SU-DHL-6 (cell line): Measurements from ENCODE around the gene IDH1.
"Not testable (repeated sequence)": the region's sequence is repeated elsewhere in the genome, so short reads cannot be mapped to it uniquely, and the experiment has no call there.

Experiments used
- H2AFZ ChIP-seq: fragments of 200-600 bp; sonication (generic); 2 replicates; pipeline ENCODE4 v1.6.1; 2014; ENCODE audit warnings: low read depth, mild to moderate bottlenecking, moderate library complexity, mixed read lengths, antibody characterized with exemption, low read length; ENCODE audit not compliant: severe bottlenecking
- H3F3A ChIP-seq: fragments of 200-600 bp; shearing (Covaris generic); 2 replicates; pipeline ENCODE4 v1.6.0; 2016; ENCODE audit warnings: antibody characterized with exemption, mild to moderate bottlenecking; ENCODE audit not compliant: insufficient read depth
- H3K27ac ChIP-seq: fragments of 200-600 bp; sonication (generic); 2 replicates; pipeline ENCODE4 v1.5.1; 2016; ENCODE audit warnings: low read depth, mild to moderate bottlenecking, low read length, moderate library complexity, mixed read lengths
- H3K27me3 ChIP-seq: fragments of 200-600 bp; sonication (generic), shearing (Covaris generic); 2 replicates; pipeline ENCODE4 v1.6.0; 2014; ENCODE audit warnings: mild to moderate bottlenecking, low read length
- H3K36me3 ChIP-seq: fragments of 200-600 bp; sonication (generic); 2 replicates; pipeline ENCODE4 v1.6.1; 2014; ENCODE audit warnings: mild to moderate bottlenecking, low read length, mixed read lengths
- H3K4me2 ChIP-seq: fragments of 300-600, 200-600 bp; shearing (Covaris generic), sonication (generic); 2 replicates; pipeline ENCODE4 v1.6.0; 2014; ENCODE audit warnings: low read length, low read depth, mild to moderate bottlenecking; ENCODE audit not compliant: poor library complexity, severe bottlenecking
- H3K4me3 ChIP-seq: fragments of 200-600 bp; sonication (generic); 2 replicates; pipeline ENCODE4 v1.5.1; 2014; ENCODE audit warnings: antibody characterized with exemption, low read length, mild to moderate bottlenecking, mixed read lengths; ENCODE audit not compliant: insufficient read depth, poor library complexity, severe bottlenecking
- H3K79me2 ChIP-seq: fragments of 200-600 bp; sonication (generic); 2 replicates; pipeline ENCODE4 v1.6.1; 2014; ENCODE audit warnings: mild to moderate bottlenecking, low read length, moderate library complexity; ENCODE audit not compliant: insufficient read depth
- H3K9ac ChIP-seq: fragments of 200-600 bp; sonication (generic); 2 replicates; pipeline ENCODE4 v1.7.0; 2014; ENCODE audit warnings: mild to moderate bottlenecking, low read length
- H3K9me2 ChIP-seq: fragments of 200-600 bp; sonication (generic); replicated peaks from 2 replicates; pipeline ENCODE4 v1.6.1; 2014; ENCODE audit warnings: low read length; ENCODE audit not compliant: insufficient read depth
- H3K9me3 ChIP-seq: fragments of 200-600 bp; sonication (generic); 2 replicates; pipeline ENCODE4 v1.6.1; 2014; ENCODE audit warnings: low read length, mixed read lengths; ENCODE audit not compliant: insufficient read depth
- H4K20me1 ChIP-seq: fragments of 200-600 bp; sonication (generic); 2 replicates; pipeline ENCODE4 v1.6.1; 2014; ENCODE audit warnings: low read depth, mild to moderate bottlenecking, antibody characterized with exemption, low read length, moderate library complexity, mixed read lengths
- EZH2phosphoT487 ChIP-seq: fragments of 200-600 bp; sonication (generic), shearing (Covaris generic); conservative IDR thresholded peaks from 2 replicates; pipeline ENCODE4 v1.6.1; 2018; ENCODE audit warnings: mild to moderate bottlenecking, antibody characterized with exemption, low read length, moderate library complexity, mixed read lengths
- TF ChIP-seq, protein P1 (sequence below): fragments of 200-600 bp; sonication (generic); IDR thresholded peaks from one replicate; pipeline ENCODE4 v1.5.1; 2017; ENCODE audit warnings: antibody characterized with exemption, mild to moderate bottlenecking, low read length, moderate library complexity; ENCODE audit not compliant: insufficient read depth, poor library complexity, severe bottlenecking

Gene IDH1

GRCh38 chr2:208266553-208266893 is 11.7 kb upstream of the IDH1 start:
- H3K79me2 ChIP-seq, result peaks cover 42% of the 10 kb centered on the region
- TF ChIP-seq EZH2phosphoT487, result no peak
- peak overlapping the region; percentile 77 for H3K9ac ChIP-seq
- H3K9me2 ChIP-seq, result no peaks in the 10 kb centered on the region
- peak overlapping the region; percentile 57 for H2AFZ ChIP-seq
- H3K9me3 ChIP-seq, result no peaks in the 10 kb centered on the region
- no peaks in the 10 kb centered on the region for H3K27me3 ChIP-seq
- peak overlapping the region; percentile 79 for H3K27ac ChIP-seq
- peak overlapping the region; percentile 67 for H3K4me3 ChIP-seq
- no peaks in the 10 kb centered on the region for H3K36me3 ChIP-seq
- peaks cover 17% of the 10 kb centered on the region for H3F3A ChIP-seq
- H3K4me2 ChIP-seq, result peak overlapping the region; percentile 79
- H4K20me1 ChIP-seq, result no peaks in the 10 kb centered on the region

DNA sequence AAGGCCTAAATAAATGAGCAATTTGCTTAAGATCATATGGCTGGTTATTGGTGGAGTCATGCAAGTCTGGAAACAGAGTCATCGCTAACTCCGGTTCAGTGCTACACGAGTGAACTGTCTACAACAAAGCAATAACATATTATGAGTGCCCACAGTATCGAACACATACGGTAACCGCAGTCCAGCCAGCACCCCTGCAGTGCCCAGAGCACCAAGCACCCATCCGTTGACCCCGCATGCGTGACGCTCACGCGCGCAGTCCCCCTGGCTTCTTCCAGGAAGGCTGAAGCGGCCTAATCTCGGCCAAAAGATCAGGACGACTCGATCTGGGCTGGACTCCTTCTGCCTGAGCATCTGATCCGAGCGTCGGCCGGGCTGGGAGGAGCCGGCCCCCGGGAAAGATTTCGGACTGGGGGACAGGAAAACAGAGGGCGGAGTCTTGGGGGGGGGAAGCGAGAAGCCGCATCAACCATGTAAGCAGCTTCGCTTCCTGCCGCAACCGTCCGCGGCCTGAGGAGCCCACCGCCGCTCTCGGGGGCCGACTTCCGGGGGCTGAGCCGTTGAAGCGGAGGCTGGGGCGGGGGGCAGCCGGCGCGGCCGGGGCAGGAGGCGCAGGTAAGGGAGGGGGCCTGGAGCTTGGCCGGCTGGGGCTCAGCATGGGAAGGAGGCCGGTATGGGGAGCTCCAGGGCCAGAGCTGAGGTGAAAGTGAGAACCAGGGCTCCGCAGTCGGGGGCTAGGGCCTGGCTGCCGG is 11.1 kb upstream of the IDH1 start, which contains the start of gene PIKFYVE:
TSS of gene PIKFYVE (plus strand) at position 455 of the 752 bp plus-strand sequence. CDS start 5,265 bp downstream, outside the sequence.
- Histone ChIP-seq H3K36me3 (no peaks in the 10 kb centered on the region), H2AFZ (peak within 1 kb of the TSS; percentile 87), H4K20me1 (no peaks in the 10 kb centered on the region), H3K4me3 (peak within 1 kb of the TSS; percentile 67), H3K9me2 (no peaks in the 10 kb centered on the region), H3K27me3 (no peaks in the 10 kb centered on the region), H3K9me3 (no peaks in the 10 kb centered on the region), H3K9ac (peak within 1 kb of the TSS; percentile 77), H3K27ac (peak within 1 kb of the TSS; percentile 79), H3K79me2 (peaks cover 42% of the 10 kb centered on the region), H3F3A (peaks cover 17% of the 10 kb centered on the region), H3K4me2 (peak within 1 kb of the TSS; percentile 79)
- TF ChIP-seq EZH2phosphoT487, result no peak
- TF ChIP-seq, protein P1, sequence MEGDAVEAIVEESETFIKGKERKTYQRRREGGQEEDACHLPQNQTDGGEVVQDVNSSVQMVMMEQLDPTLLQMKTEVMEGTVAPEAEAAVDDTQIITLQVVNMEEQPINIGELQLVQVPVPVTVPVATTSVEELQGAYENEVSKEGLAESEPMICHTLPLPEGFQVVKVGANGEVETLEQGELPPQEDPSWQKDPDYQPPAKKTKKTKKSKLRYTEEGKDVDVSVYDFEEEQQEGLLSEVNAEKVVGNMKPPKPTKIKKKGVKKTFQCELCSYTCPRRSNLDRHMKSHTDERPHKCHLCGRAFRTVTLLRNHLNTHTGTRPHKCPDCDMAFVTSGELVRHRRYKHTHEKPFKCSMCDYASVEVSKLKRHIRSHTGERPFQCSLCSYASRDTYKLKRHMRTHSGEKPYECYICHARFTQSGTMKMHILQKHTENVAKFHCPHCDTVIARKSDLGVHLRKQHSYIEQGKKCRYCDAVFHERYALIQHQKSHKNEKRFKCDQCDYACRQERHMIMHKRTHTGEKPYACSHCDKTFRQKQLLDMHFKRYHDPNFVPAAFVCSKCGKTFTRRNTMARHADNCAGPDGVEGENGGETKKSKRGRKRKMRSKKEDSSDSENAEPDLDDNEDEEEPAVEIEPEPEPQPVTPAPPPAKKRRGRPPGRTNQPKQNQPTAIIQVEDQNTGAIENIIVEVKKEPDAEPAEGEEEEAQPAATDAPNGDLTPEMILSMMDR, result no peak

- Histone ChIP-seq H3K9me3 (no peaks in the 10 kb centered on the region), H3K79me2 (peaks cover 40% of the 10 kb centered on the region), H3K36me3 (no peaks in the 10 kb centered on the region), H3K27me3 (no peaks in the 10 kb centered on the region), H2AFZ (peak overlapping the region; percentile 87), H3K9ac (peak overlapping the region; percentile 77), H4K20me1 (no peaks in the 10 kb centered on the region), H3K27ac (peak overlapping the region; percentile 79), H3F3A (peaks cover 17% of the 10 kb centered on the region), H3K4me2 (peak overlapping the region; percentile 79), H3K4me3 (peak overlapping the region; percentile 67), H3K9me2 (no peaks in the 10 kb centered on the region)
- TF ChIP-seq, protein P1, result no peak
- no peak for TF ChIP-seq EZH2phosphoT487
Observed at GRCh38 chr2:208265371-208265800, 10.5 kb upstream of the IDH1 start.

DNA sequence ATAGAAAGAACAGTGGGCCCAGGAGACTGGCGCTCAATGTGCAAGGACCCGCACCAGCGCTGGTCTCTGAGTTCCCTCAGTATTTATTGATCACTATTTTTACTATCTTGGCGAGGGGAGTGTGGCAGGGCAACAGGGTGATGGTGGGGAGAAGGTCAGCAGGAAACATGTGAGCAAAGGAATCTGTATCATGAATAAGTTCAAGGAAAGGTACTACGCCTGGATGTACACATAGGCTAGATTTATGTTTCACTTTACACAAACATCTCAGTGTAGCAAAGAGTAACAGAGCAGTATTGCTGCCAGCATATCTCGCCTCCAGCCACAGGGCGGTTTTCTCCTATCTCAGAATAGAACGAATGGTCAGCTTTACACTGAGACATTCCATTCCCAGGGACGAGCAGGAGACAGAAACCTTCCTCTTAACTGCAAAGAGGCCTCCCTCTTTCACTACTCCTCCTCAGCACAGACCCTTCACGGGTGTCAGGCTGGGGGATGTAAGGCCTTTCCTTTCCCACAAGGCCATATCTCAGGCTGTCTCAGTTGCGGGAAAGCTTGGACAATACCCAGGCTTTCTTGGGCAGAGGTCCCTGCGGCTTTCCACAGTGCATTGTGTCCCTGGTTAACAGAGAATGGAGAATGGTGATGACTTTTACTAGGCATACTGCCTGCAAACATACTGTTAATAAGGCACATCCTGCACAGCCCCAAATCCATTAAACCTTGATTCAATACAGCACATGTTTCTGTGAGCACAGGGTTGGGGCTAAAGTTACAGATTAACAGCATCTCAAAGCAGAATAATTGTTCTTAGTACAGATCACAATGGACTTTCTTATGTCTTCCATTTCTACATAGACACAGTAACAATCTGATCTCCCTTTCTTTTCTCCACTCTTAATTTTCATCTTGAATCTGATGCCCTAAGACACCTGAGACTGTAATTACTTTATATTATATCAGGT is 2.3 kb upstream of the IDH1 start:
- not testable (repeated sequence) for H3K9me3 ChIP-seq, H3K36me3 ChIP-seq, H3F3A ChIP-seq, H3K79me2 ChIP-seq, H3K9ac ChIP-seq, H2AFZ ChIP-seq, H4K20me1 ChIP-seq, H3K9me2 ChIP-seq, H3K4me2 ChIP-seq, H3K27me3 ChIP-seq, H3K4me3 ChIP-seq, H3K27ac ChIP-seq
